Astrocyte (in vitro differentiated cells and primary cell): ENCODE results near the gene ZFYVE26.

Experiments
- CTCF ChIP-seq: IDR thresholded peaks from 2 replicates; pipeline ENCODE4 v1.5.1; 2011; ENCODE audit warnings: low read depth, mild to moderate bottlenecking, inconsistent platforms, low read length, moderate library complexity; ENCODE audit not compliant: insufficient read depth
- EZH2 ChIP-seq: IDR thresholded peaks from 2 replicates; pipeline ENCODE4 v1.6.1; 2012; ENCODE audit warnings: mild to moderate bottlenecking, low read length, inconsistent platforms; ENCODE audit not compliant: insufficient read depth

GRCh38 chr14:67773844-67774377, 42.5 kb downstream of the ZFYVE26 start:
- TF ChIP-seq CTCF (no peak), EZH2 (no peak)
